HG02642 (cell line): ENCODE data around the gene JAZF1.

Experiments used
- ATAC-seq: cut with Tn5 transposase; IDR thresholded peaks from one replicate; pipeline ENCODE4 v1.9.1; 2021; ENCODE audit warnings: mild to moderate bottlenecking; ENCODE audit not compliant: unreplicated experiment, poor library complexity

JAZF1 gene

DNA sequence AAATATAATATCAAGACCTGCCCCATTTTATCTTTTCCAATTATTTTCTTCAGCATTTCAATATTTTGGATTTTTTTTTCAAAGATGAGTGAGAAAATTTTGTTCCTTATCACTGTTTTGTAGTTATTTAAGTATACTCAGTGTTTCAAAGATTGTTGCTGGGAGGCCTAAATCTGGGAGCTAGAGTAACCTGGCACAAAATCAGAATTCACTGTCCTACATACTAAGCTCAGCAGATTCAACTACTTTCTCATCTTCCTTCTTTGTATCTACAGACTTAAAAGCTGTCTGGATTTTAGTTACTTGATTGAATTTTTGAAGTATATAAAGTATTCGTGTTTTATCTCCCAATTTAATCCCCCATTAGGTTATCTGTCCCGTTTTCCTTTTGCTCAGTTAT, 354.7 kb downstream of the JAZF1 start:
- no peak for ATAC-seq

GRCh38 chr7:27822245-27822644, 358.4 kb downstream of the JAZF1 start:
- ATAC-seq = no peak

GRCh38 chr7:27812706-27813105, 367.9 kb downstream of the JAZF1 start:
- ATAC-seq = no peak

DNA sequence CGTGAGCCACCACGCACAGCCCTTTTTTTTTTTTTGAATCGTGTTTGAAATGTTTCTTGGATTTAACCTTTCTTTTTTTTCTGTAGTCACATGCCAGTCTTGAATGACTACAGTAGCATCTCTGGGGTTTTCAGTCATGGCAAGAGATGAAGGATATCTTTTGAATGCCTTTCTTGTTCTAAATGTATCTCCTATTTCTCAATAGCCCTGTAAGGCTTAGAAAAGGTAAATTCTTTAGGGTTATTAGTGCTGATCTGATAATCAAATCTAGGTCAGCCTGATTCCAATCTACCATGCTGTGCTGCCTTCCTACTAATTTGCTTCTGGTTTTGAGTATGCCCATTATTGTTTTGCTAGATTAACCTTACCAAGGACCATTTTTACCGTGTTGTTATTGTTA, 370.4 kb downstream of the JAZF1 start:
- ATAC-seq = no peak

DNA sequence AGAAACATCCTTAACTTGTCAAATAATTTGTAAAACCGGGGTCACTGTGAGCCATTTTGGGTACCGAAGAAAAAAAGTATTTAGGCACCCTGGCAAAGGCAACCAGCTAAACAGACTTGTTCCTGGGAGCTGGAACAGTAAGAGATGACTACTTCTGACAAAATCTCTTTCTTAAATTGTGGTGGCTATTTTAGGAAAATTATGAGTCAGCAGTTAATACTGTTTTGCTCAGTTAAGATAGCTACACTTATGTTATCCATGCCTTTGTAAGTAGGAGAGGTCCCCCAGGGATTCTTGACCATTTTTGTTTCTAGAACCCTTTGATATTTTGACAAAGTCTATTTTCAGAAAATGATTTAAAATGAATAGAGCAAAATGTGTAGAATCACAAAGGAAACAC, 372.0 kb downstream of the JAZF1 start:
- no peak for ATAC-seq

DNA sequence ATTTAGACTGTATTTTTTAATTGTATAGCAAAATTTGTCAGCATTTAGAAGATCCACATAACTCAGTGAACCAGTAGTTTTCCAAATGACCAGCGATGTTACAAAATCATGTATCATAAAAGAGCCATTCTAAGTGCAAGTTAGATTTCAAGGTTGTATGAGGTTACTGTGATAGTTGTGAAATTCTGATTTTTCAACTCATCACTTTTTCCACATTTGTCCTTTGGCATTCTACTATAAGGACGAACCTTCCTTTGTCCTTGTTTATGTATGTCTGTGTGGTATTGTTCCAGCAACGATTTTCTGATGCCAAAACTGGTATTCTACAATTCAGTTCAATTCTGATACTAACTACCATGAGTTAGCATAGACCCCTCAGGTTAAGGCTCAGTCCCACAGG, 376.5 kb downstream of the JAZF1 start:
- no peak for ATAC-seq

DNA sequence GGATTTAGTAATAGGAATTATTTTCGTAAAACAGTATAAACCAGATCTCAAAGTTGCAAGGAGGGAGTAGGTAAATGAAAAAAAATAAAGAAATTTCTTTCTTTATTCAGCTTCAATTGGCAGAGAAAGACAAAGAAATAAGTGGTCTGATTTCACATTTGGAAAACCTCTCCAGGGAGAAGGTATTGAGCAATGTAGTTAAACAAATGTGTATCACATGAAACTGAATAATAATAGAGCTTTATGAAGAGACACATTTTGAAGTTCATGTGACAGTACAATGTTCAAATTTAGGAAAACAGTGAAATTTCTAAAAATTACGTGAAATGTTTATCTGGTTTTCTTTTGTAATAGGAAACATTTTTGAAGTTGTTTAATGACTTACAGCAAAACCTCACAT, 377.6 kb downstream of the JAZF1 start:
- no peak for ATAC-seq

DNA sequence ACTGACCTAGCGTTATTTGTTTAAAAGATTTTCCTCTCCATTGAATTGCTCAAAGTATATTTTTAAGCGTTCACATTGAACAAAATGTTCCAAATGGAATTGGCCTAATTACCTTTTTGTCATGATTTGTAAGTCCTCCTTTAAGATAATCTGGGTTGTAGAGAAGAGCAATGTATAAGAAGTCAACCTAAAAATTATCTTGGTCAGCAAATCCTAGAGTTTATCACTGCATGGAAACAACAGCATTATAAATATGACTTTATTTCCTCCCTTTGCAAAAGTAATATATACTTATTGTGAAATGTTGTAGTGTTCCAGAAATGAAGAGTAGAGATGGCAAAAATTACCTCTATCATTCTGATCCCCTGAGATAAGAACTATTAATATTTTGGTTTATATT, 381.4 kb downstream of the JAZF1 start:
- ATAC-seq = no peak

- ATAC-seq = no peak
Observed at GRCh38 chr7:27795977-27796376, 384.6 kb downstream of the JAZF1 start.

DNA sequence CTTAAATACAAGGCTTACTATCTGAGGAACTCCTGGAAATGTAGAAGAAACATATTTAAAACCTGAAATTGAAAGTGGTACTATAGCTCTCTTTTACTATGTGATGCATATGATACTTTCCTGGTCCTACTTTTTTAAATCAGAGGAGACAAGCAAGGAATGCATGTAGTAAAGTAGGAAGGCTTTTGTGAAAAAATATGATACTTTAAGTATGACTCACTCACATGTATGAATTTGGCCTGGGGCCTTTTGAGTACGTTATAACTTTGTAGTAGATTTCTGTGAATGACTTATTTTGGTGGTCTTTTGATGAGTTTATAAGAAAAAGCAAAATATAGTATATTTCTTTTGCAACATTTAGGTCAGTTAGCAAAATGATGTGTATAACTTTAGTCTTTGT, 386.8 kb downstream of the JAZF1 start:
- no peak for ATAC-seq

DNA sequence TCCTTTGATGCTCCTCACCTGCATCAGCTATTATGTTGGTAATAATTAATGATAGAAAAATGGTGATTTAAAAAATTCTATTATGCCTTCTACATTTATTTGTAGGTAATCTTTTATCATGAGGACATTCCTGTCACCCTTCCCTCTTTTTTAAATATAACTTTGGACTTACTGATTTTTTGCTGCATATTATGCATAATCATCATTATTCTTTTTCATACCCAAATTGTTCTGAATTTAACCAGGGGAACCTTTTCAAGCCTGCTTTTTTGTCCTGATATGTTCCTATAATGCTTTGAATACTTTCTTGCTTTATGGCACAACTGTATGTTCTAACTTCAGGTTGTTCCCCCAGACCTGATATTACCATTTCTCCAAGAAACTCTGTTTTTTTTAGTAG, 392.2 kb downstream of the JAZF1 start:
- ATAC-seq = no peak

DNA sequence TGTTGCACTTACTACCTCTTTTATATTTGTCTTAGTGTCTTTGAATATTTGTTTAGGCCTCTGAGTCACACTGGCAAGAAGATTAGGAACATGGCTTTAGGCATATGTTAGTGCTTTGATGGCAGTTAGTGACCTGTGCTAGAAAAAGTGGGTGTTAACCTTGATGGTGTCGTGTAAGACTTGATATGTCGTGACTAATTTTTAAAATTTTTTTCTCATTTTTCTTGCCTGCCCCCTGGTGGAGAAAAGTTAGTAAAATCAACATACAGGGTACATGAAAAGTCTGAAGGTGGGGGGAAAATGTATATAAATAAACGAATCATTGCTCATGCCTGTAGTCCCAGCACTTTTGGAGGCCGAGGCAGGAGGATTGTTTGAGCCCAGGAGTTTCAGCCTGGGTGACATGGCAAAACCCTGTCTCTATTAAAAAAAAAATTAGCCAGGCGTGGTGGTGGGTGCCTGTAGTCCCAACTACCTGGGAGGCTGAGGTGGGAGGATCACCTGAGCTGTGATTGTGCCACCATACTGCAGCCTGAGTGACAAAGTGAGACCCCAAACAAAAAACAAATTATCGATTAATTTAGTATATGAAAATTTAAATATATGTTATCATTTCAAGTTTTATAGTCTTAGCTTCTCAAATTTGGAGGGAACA, 396.1 kb downstream of the JAZF1 start:
- ATAC-seq = no peak

DNA sequence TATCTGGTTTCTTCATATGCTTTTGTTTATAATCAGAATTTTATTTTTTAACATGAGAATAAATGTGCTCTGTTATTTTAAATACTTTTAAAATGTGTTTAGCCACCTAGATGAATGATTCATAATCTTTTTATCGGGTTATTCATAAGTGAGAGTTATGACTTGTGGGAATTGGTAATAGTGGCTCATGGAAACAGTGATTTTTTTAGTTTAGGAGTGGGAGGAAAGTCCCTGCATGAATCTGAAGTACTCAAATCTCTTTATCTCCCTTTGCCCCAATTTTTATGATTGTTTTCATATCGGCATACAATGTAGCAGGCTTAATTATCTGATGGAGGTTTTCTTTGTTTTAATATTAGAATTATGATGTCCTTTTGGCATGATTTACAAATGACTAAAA, 397.7 kb downstream of the JAZF1 start:
- no peak for ATAC-seq

GRCh38 chr7:27781188-27781587, 399.4 kb downstream of the JAZF1 start:
- ATAC-seq = no peak
